HFFc6 (cell line): ENCODE data around the gene DUSP16. TPM values are rescaled to one million over a fixed set of nuclear protein-coding genes. Genes with fewer than 3 reads are reported as not detected.

Source experiments
- DNase-seq: peaks from one replicate; pipeline ENCODE4 v3.0.0-alpha.2; 2018
- H3K27ac Mint-ChIP-seq: 2 replicates; pipeline ENCODE4 v1.8.0; 2020; ENCODE audit warnings: mild to moderate bottlenecking, mixed read lengths
- H3K27me3 Mint-ChIP-seq: 2 replicates; pipeline ENCODE4 v1.8.0; 2021; ENCODE audit warnings: mild to moderate bottlenecking, moderate library complexity, mixed read lengths; ENCODE audit not compliant: insufficient read depth
- H3K36me3 Mint-ChIP-seq: 2 replicates; pipeline ENCODE4 v1.8.0; 2021; ENCODE audit warnings: low read depth, mixed read lengths
- H3K4me1 Mint-ChIP-seq: 2 replicates; pipeline ENCODE4 v1.8.0; 2020; ENCODE audit warnings: low read depth, mixed read lengths
- H3K4me3 Mint-ChIP-seq: 2 replicates; pipeline ENCODE4 v1.8.0; 2020; ENCODE audit warnings: mild to moderate bottlenecking, moderate library complexity, mixed read lengths
- H3K9me3 Mint-ChIP-seq: 2 replicates; pipeline ENCODE4 v1.8.0; 2020; ENCODE audit warnings: mild to moderate bottlenecking, mixed read lengths
- CTCF ChIP-seq: fragments of 200-600 bp; sonication (generic); IDR thresholded peaks from 2 replicates; pipeline ENCODE4 v1.5.0; 2021; ENCODE audit warnings: antibody characterized with exemption, mild to moderate bottlenecking
- total RNA-seq, 6 experiments: library from RNA; stranded (reverse); fragmentation: NEBNext Ultra II Directional; extraction: Animal tissue kit (Norgen Biotek cat#: 25700); gene quantifications; 2 replicates in 1 of 6; 3 replicates in 5 of 6; pipeline ENCODE4 v1.2.3, GENCODE V29; 2021

The DUSP16 gene
- total RNA-seq, 6 experiments from 2014 or later: 5.9 to 8.9 (median 7.4) TPM

- H3K36me3 Mint-ChIP-seq: no peaks in the 10 kb centered on the region
- no peaks in the 10 kb centered on the region for H3K4me1 Mint-ChIP-seq
- no peak overlapping the region for H3K4me3 Mint-ChIP-seq
- no peaks in the 10 kb centered on the region for H3K27me3 Mint-ChIP-seq
- TF ChIP-seq CTCF: no peak
- DNase-seq: no peak
- H3K9me3 Mint-ChIP-seq: no peaks in the 10 kb centered on the region
- no peak overlapping the region for H3K27ac Mint-ChIP-seq
These were observed 101.4 kb downstream of the DUSP16 start for GRCh38 chr12:12460935-12461922.

GRCh38 chr12:12456637-12457036, 106.0 kb downstream of the DUSP16 start:
- Mint-ChIP-seq H3K9me3 (no peaks in the 10 kb centered on the region), H3K4me1 (no peaks in the 10 kb centered on the region), H3K27ac (no peak overlapping the region), H3K4me3 (no peak overlapping the region), H3K27me3 (no peaks in the 10 kb centered on the region), H3K36me3 (no peaks in the 10 kb centered on the region)
- TF ChIP-seq CTCF: no peak
- DNase-seq: no peak

GRCh38 chr12:12454315-12454714, 108.3 kb downstream of the DUSP16 start:
- H3K36me3 Mint-ChIP-seq: no peaks in the 10 kb centered on the region
- H3K27ac Mint-ChIP-seq: no peak overlapping the region
- H3K9me3 Mint-ChIP-seq: no peaks in the 10 kb centered on the region
- no peak for DNase-seq
- no peak overlapping the region for H3K4me3 Mint-ChIP-seq
- no peaks in the 10 kb centered on the region for H3K27me3 Mint-ChIP-seq
- H3K4me1 Mint-ChIP-seq: no peaks in the 10 kb centered on the region
- TF ChIP-seq CTCF: no peak

- H3K36me3 Mint-ChIP-seq: no peaks in the 10 kb centered on the region
These were observed 109.0 kb downstream of the DUSP16 start for GRCh38 chr12:12453635-12454034.

GRCh38 chr12:12452326-12452902, 110.2 kb downstream of the DUSP16 start:
- no peak overlapping the region for H3K4me3 Mint-ChIP-seq

More at GRCh38 chr12:12453635-12454034, 109.0 kb downstream of the DUSP16 start:
- Mint-ChIP-seq H3K27me3 (no peaks in the 10 kb centered on the region), H3K27ac (no peak overlapping the region), H3K4me3 (no peak overlapping the region), H3K4me1 (no peaks in the 10 kb centered on the region), H3K9me3 (no peaks in the 10 kb centered on the region)
- no peak for TF ChIP-seq CTCF
- DNase-seq: no peak

More at GRCh38 chr12:12452326-12452902, 110.2 kb downstream of the DUSP16 start:
- H3K27ac Mint-ChIP-seq: no peak overlapping the region
- peaks cover 1% of the 10 kb centered on the region; the same call in 1 of the 2 replicates for H3K4me1 Mint-ChIP-seq
- no peak for DNase-seq
- H3K36me3 Mint-ChIP-seq: no peaks in the 10 kb centered on the region
- no peak for TF ChIP-seq CTCF
- no peaks in the 10 kb centered on the region for H3K27me3 Mint-ChIP-seq
- H3K9me3 Mint-ChIP-seq: no peaks in the 10 kb centered on the region
